Activated CD4-positive, alpha-beta T cell treated with anti-CD3 and anti-CD28 coated beads, Interleukin-2, amount 10 ng/mL, durations not matched to agents 7 days and 5 days (primary cell): ENCODE measurements around the gene XXYLT1. TPM values are rescaled to one million over a fixed set of nuclear protein-coding genes. Genes with fewer than 3 reads are reported as not detected.

Experiments used
- CTCF ChIA-PET: fragments of 350-600 bp; sonication (Branson Sonifier 250); formaldehyde crosslinking; loops from one replicate; lab custom pipeline; 2021; ENCODE audit warnings: antibody characterized with exemption; lab: Charles Lee
- POLR2A ChIA-PET: fragments of 350-600 bp; sonication (Branson Sonifier 250); formaldehyde crosslinking; loops from one replicate; lab custom pipeline; 2021; ENCODE audit warnings: antibody characterized with exemption; lab: Charles Lee
- DNase-seq: peaks from one replicate; pipeline ENCODE4 v3.0.0-alpha.2; 2020
- H3K27ac Mint-ChIP-seq: one replicate; pipeline ENCODE4 v1.8.0; 2021; ENCODE audit warnings: mild to moderate bottlenecking, moderate library complexity, mixed read lengths
- H3K27me3 Mint-ChIP-seq: one replicate; pipeline ENCODE4 v1.8.0; 2021; ENCODE audit warnings: mixed read lengths
- H3K36me3 Mint-ChIP-seq: one replicate; pipeline ENCODE4 v1.8.0; 2021; ENCODE audit warnings: low read depth, mixed read lengths
- H3K4me1 Mint-ChIP-seq: one replicate; pipeline ENCODE4 v1.8.0; 2021; ENCODE audit warnings: mixed read lengths
- H3K4me3 Mint-ChIP-seq: one replicate; pipeline ENCODE4 v1.8.0; 2021; ENCODE audit warnings: mild to moderate bottlenecking, moderate library complexity, mixed read lengths
- H3K9me3 Mint-ChIP-seq: one replicate; pipeline ENCODE4 v1.8.0; 2021; ENCODE audit warnings: mixed read lengths
- total RNA-seq, 2 experiments: library from RNA; stranded (reverse); gene quantifications; one replicate each; pipeline ENCODE4 v1.2.3, GENCODE V29; 2021

XXYLT1 gene
- total RNA-seq, 2 experiments from 2014 or later = 7.7 to 7.8 TPM

- Mint-ChIP-seq H3K4me1 (peaks cover 35% of the 10 kb centered on the region), H3K27ac (no peak overlapping the region), H3K4me3 (no peak overlapping the region), H3K36me3 (peaks cover 3% of the 10 kb centered on the region), H3K9me3 (no peaks in the 10 kb centered on the region), H3K27me3 (no peaks in the 10 kb centered on the region)
- no peak for DNase-seq
- POLR2A ChIA-PET = no interaction called here
- CTCF ChIA-PET = interaction anchor here (1.0 to 2.1 kb wide), 2 partner anchors 13 to 581 kb away, joined by 3 to 6 read pairs; no protein-coding TSS in a partner anchor
Observed at GRCh38 chr3:195263925-195264600, 6.9 kb downstream of the XXYLT1 start.

GRCh38 chr3:195263193-195263924, 7.6 kb downstream of the XXYLT1 start:
- POLR2A ChIA-PET = no interaction called here

GRCh38 chr3:195261925-195262324, 9.0 kb downstream of the XXYLT1 start:
- H3K4me3 Mint-ChIP-seq = no peak overlapping the region
- DNase-seq = no peak
- peaks cover 3% of the 10 kb centered on the region for H3K36me3 Mint-ChIP-seq
- no peaks in the 10 kb centered on the region for H3K9me3 Mint-ChIP-seq
- POLR2A ChIA-PET = no interaction called here
- H3K4me1 Mint-ChIP-seq = peaks cover 40% of the 10 kb centered on the region
- CTCF ChIA-PET = interaction anchor here (1.2 to 3.7 kb wide), 3 partner anchors 8 to 579 kb away, joined by 4 to 48 read pairs (median 8); partner anchors contain the start of gene XXYLT1
- H3K27ac Mint-ChIP-seq = no peak overlapping the region
- no peaks in the 10 kb centered on the region for H3K27me3 Mint-ChIP-seq

More at GRCh38 chr3:195263193-195263924, 7.6 kb downstream of the XXYLT1 start:
- CTCF ChIA-PET = interaction anchor here (1.0 to 3.7 kb wide), 3 partner anchors 7 to 581 kb away, joined by 3 to 48 read pairs (median 8); partner anchors contain the start of gene XXYLT1
- no peaks in the 10 kb centered on the region for H3K9me3 Mint-ChIP-seq
- peaks cover 3% of the 10 kb centered on the region for H3K36me3 Mint-ChIP-seq
- peaks cover 38% of the 10 kb centered on the region for H3K4me1 Mint-ChIP-seq
- H3K4me3 Mint-ChIP-seq = no peak overlapping the region
- no peak for DNase-seq
- no peak overlapping the region for H3K27ac Mint-ChIP-seq
- H3K27me3 Mint-ChIP-seq = no peaks in the 10 kb centered on the region

GRCh38 chr3:195260280-195260905, 10.6 kb downstream of the XXYLT1 start:
- CTCF ChIA-PET = interaction anchor here (0.7 to 3.7 kb wide), 8 partner anchors 10 to 590 kb away, joined by 3 to 48 read pairs (median 3); partner anchors contain the start of gene XXYLT1
- POLR2A ChIA-PET = interaction anchor here (0.6 kb wide), 1 partner anchor 89 kb away, joined by 4 read pairs; no protein-coding TSS in a partner anchor

GRCh38 chr3:195259475-195260279, 11.3 kb downstream of the XXYLT1 start:
- ChIA-PET CTCF (interaction anchor here (0.9 to 4.9 kb wide), 6 partner anchors 10 to 589 kb away, joined by 3 to 48 read pairs (median 4); partner anchors contain the start of genes LSG1 and XXYLT1), POLR2A (no interaction called here)
- Mint-ChIP-seq H3K27me3 (no peaks in the 10 kb centered on the region), H3K9me3 (no peaks in the 10 kb centered on the region), H3K4me3 (peak overlapping the region; percentile 34), H3K4me1 (peaks cover 38% of the 10 kb centered on the region), H3K36me3 (no peaks in the 10 kb centered on the region), H3K27ac (no peak overlapping the region)
- peak; percentile 86 for DNase-seq

More at GRCh38 chr3:195260280-195260905, 10.6 kb downstream of the XXYLT1 start:
- no peaks in the 10 kb centered on the region for H3K9me3 Mint-ChIP-seq
- peak overlapping the region; percentile 67 for H3K27ac Mint-ChIP-seq
- H3K4me3 Mint-ChIP-seq = peak overlapping the region; percentile 69
- peaks cover 3% of the 10 kb centered on the region for H3K36me3 Mint-ChIP-seq
- no peaks in the 10 kb centered on the region for H3K27me3 Mint-ChIP-seq
- H3K4me1 Mint-ChIP-seq = peaks cover 40% of the 10 kb centered on the region
- DNase-seq = peak; percentile 38

GRCh38 chr3:195259154-195259474, 11.8 kb downstream of the XXYLT1 start:
- H3K27me3 Mint-ChIP-seq = no peaks in the 10 kb centered on the region
- CTCF ChIA-PET = interaction anchor here (0.9 to 4.9 kb wide), 5 partner anchors 9 to 591 kb away, joined by 3 to 26 read pairs (median 4); partner anchors contain the start of genes LSG1 and XXYLT1
- POLR2A ChIA-PET = interaction anchor here (0.6 kb wide), 1 partner anchor 290 kb away, joined by 3 read pairs; no protein-coding TSS in a partner anchor
- no peak for DNase-seq
- no peak overlapping the region for H3K4me3 Mint-ChIP-seq
- H3K27ac Mint-ChIP-seq = peak overlapping the region; percentile 69
- peaks cover 34% of the 10 kb centered on the region for H3K4me1 Mint-ChIP-seq
- H3K9me3 Mint-ChIP-seq = no peaks in the 10 kb centered on the region
- no peaks in the 10 kb centered on the region for H3K36me3 Mint-ChIP-seq

GRCh38 chr3:195258449-195259153, 12.4 kb downstream of the XXYLT1 start:
- ChIA-PET POLR2A (interaction anchor here (0.6 kb wide), 1 partner anchor 290 kb away, joined by 3 read pairs; no protein-coding TSS in a partner anchor), CTCF (interaction anchor here (0.9 to 4.9 kb wide), 5 partner anchors 9 to 590 kb away, joined by 3 to 26 read pairs (median 4); partner anchors contain the start of genes LSG1 and XXYLT1)
- H3K27ac Mint-ChIP-seq = peak overlapping the region; percentile 69
- DNase-seq = no peak
- H3K36me3 Mint-ChIP-seq = no peaks in the 10 kb centered on the region
- peaks cover 29% of the 10 kb centered on the region for H3K4me1 Mint-ChIP-seq
- no peaks in the 10 kb centered on the region for H3K27me3 Mint-ChIP-seq
- H3K9me3 Mint-ChIP-seq = no peaks in the 10 kb centered on the region
- no peak overlapping the region for H3K4me3 Mint-ChIP-seq

- ChIA-PET POLR2A (no interaction called here), CTCF (interaction anchor here (0.9 to 4.9 kb wide), 5 partner anchors 9 to 589 kb away, joined by 3 to 26 read pairs (median 5); partner anchors contain the start of gene XXYLT1)
- Mint-ChIP-seq H3K27me3 (no peaks in the 10 kb centered on the region), H3K4me1 (peaks cover 27% of the 10 kb centered on the region), H3K36me3 (no peaks in the 10 kb centered on the region), H3K4me3 (no peak overlapping the region), H3K9me3 (no peaks in the 10 kb centered on the region), H3K27ac (peak overlapping the region; percentile 59)
- no peak for DNase-seq
Observed at GRCh38 chr3:195257454-195258448, 13.2 kb downstream of the XXYLT1 start.

- DNase-seq = no peak
Observed at GRCh38 chr3:195256639-195257453, 14.1 kb downstream of the XXYLT1 start.

More at GRCh38 chr3:195256639-195257453, 14.1 kb downstream of the XXYLT1 start:
- CTCF ChIA-PET = interaction anchor here (1.1 to 4.9 kb wide), 4 partner anchors 10 to 574 kb away, joined by 4 to 26 read pairs (median 6); partner anchors contain the start of gene XXYLT1
- POLR2A ChIA-PET = no interaction called here
- Mint-ChIP-seq H3K27ac (no peak overlapping the region), H3K27me3 (no peaks in the 10 kb centered on the region), H3K9me3 (no peaks in the 10 kb centered on the region), H3K4me1 (peaks cover 27% of the 10 kb centered on the region), H3K4me3 (no peak overlapping the region), H3K36me3 (no peaks in the 10 kb centered on the region)
